Measurements from ENCODE around the gene ADCY6.

The ADCY6 gene

GRCh38 chr12:48788854-48789775 is at the start of gene ADCY6:
Gene ADCY6 (minus strand): TSS chr12:48789089. CDS start chr12:48783434, 5,655 bp downstream.
- DNase-seq = no peak

- no peak for DNase-seq
Measured at GRCh38 chr12:48838048-48838447, 49.2 kb upstream of the ADCY6 start.

GRCh38 chr12:48832321-48833060 is 43.6 kb upstream of the ADCY6 start:
- no peak for DNase-seq

- no peak for DNase-seq
Measured at GRCh38 chr12:48831257-48831656, 42.4 kb upstream of the ADCY6 start.

GRCh38 chr12:48828841-48829575 is 40.1 kb upstream of the ADCY6 start:
- DNase-seq = no peak

- no peak for DNase-seq
Measured at GRCh38 chr12:48828293-48828692, 39.4 kb upstream of the ADCY6 start.

- DNase-seq = no peak
Measured at GRCh38 chr12:48827513-48828096, 38.7 kb upstream of the ADCY6 start.

- no peak for DNase-seq
Measured at GRCh38 chr12:48827026-48827425, 38.1 kb upstream of the ADCY6 start.

GRCh38 chr12:48826209-48826855 is 37.4 kb upstream of the ADCY6 start:
- no peak for DNase-seq

- DNase-seq = no peak
Measured at GRCh38 chr12:48824905-48825304, 36.0 kb upstream of the ADCY6 start.

- no peak for DNase-seq
Measured at GRCh38 chr12:48824112-48824511, 35.2 kb upstream of the ADCY6 start.

- no peak for DNase-seq
Measured at GRCh38 chr12:48823281-48823680, 34.4 kb upstream of the ADCY6 start.

- DNase-seq = no peak
Measured at GRCh38 chr12:48822711-48823110, 33.8 kb upstream of the ADCY6 start.

GRCh38 chr12:48822139-48822538 is 33.2 kb upstream of the ADCY6 start:
- no peak for DNase-seq

GRCh38 chr12:48819986-48820725 is 31.3 kb upstream of the ADCY6 start:
- DNase-seq = no peak

GRCh38 chr12:48818831-48819590 is 30.1 kb upstream of the ADCY6 start:
- DNase-seq = peak; percentile 53

GRCh38 chr12:48817873-48818830 is 29.3 kb upstream of the ADCY6 start, which contains the start of gene CACNB3:
Gene CACNB3 (plus strand): TSS chr12:48818496. CDS start chr12:48818930, 434 bp downstream.
- peak; percentile 71 for DNase-seq

GRCh38 chr12:48816143-48816854 is 27.4 kb upstream of the ADCY6 start:
- no peak for DNase-seq

Measured in CD4-positive, alpha-beta T cell treated with Interleukin-15 for 1 hour (primary cell).